Natural killer cell (primary cell): ENCODE measurements around the gene IL1RAPL1. TPM values are rescaled to one million over a fixed set of nuclear protein-coding genes. Genes with fewer than 3 reads are reported as not detected.

Experiments used
- ATAC-seq, 3 donors: fragments of 150-1000 bp in 2 of 3; fragments of 200-7000 bp in 1 of 3; cut with Tn5 transposase; 1 replicate in 1 of 3; 2 replicates in 2 of 3; pipeline ENCODE4 v1.10.0; 2021; ENCODE audit warnings: mild to moderate bottlenecking in 2 of 3, moderate library complexity in 2 of 3
- DNase-seq, 2 donors: peaks; one replicate each; pipeline versions ENCODE4 v3.0.0 to v3.0.0-alpha.2; 2013 to 2021; ENCODE audit warnings: mixed read lengths in 1 of 2
- H3K27ac ChIP-seq: one replicate; pipeline ENCODE4 v1.5.1; 2013; ENCODE audit warnings: mild to moderate bottlenecking, low read length
- H3K27me3 ChIP-seq: one replicate; pipeline ENCODE4 v1.6.1; 2013; ENCODE audit warnings: low read length; ENCODE audit not compliant: control insufficient read depth, insufficient read depth
- H3K36me3 ChIP-seq: one replicate; pipeline ENCODE4 v1.6.1; 2013; ENCODE audit warnings: low read length; ENCODE audit not compliant: control insufficient read depth, insufficient read depth
- H3K4me1 ChIP-seq: one replicate; pipeline ENCODE4 v1.6.1; 2013; ENCODE audit warnings: low read length; ENCODE audit not compliant: control insufficient read depth, insufficient read depth
- H3K4me3 ChIP-seq: one replicate; pipeline ENCODE4 v1.5.1; 2013; ENCODE audit warnings: low read length
- H3K9me3 ChIP-seq: one replicate; pipeline ENCODE4 v1.6.1; 2013; ENCODE audit warnings: low read length; ENCODE audit not compliant: control insufficient read depth, insufficient read depth
- H3K27ac Mint-ChIP-seq, 2 donors: one replicate each; pipeline ENCODE4 v1.8.0; 2022; ENCODE audit warnings: mild to moderate bottlenecking in 2 of 2, mixed read lengths in 2 of 2, moderate library complexity in 1 of 2
- H3K27me3 Mint-ChIP-seq, 2 donors: one replicate each; pipeline ENCODE4 v1.8.0; 2022; ENCODE audit warnings: low read depth in 2 of 2, mixed read lengths in 2 of 2
- H3K36me3 Mint-ChIP-seq: one replicate; pipeline ENCODE4 v1.8.0; 2022; ENCODE audit warnings: mixed read lengths
- H3K4me1 Mint-ChIP-seq, 2 donors: one replicate each; pipeline ENCODE4 v1.8.0; 2022; ENCODE audit warnings: mixed read lengths in 2 of 2
- H3K4me3 Mint-ChIP-seq: one replicate; pipeline ENCODE4 v1.8.0; 2022; ENCODE audit warnings: mild to moderate bottlenecking, moderate library complexity, mixed read lengths
- H3K9me3 Mint-ChIP-seq, 2 donors: one replicate each; pipeline ENCODE4 v1.8.0; 2022; ENCODE audit warnings: mixed read lengths in 2 of 2
- WGBS: methylation state at CpG from one replicate; pipeline ENCODE4 v1.1.7; 2013; ENCODE audit warnings: missing lambda C conversion rate; ENCODE audit not compliant: insufficient coverage; 5-methylcytosine and 5-hydroxymethylcytosine counted together
- intact Hi-C: fragments of 100-400 bp; cut with micrococcal nuclease; formaldehyde crosslinking; loops from one replicate; pipeline ENCODE4 v1.14.2; 2022
- total RNA-seq, 4 donors: library from RNA; stranded (reverse); fragments of 120-200 nt in 1 of 4; gene quantifications; one replicate each; pipeline versions ENCODE4 v1.2.3 to v1.2.4, GENCODE V29; 2013 to 2022
- TF ChIP-seq, protein P1 (sequence below): fragments of 200-600 bp; IDR thresholded peaks from one replicate; pipeline ENCODE4 v1.8.0; 2022; ENCODE audit warnings: antibody characterized with exemption

IL1RAPL1 gene
- total RNA-seq, 3 donors from 2014 or later (not counting 1 experiment from before 2014, with no cell fraction given): not detected

DNA sequence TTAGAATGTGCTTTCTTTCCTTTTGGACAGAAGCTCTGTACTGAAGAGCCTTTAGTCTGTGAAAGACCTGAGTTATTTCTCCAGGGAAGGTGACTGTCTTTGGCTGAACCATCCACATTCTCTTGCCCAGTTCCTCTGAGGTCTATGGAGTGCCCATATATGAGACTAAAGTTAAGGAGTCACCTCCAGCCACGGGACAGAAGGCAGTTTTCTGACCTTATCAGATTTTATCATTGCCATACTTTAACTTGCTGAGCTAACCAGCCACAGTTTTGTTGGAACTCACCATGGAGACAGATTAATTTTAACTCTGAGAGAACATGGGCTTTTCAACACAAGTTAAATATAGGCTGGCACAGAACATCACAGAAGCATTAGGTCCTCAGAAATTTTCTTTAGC is 26.3 kb downstream of the IL1RAPL1 start:
- no peaks in the 10 kb centered on the region for H3K27me3 Mint-ChIP-seq
- H3K4me1 Mint-ChIP-seq: no peaks in the 10 kb centered on the region
- intact Hi-C loops: no loop called here
- H3K36me3 Mint-ChIP-seq: no peaks in the 10 kb centered on the region
- no peak overlapping the region for H3K27ac Mint-ChIP-seq
- Histone ChIP-seq H3K27me3 (no peaks in the 10 kb centered on the region), H3K9me3 (no peaks in the 10 kb centered on the region), H3K36me3 (no peaks in the 10 kb centered on the region), H3K4me3 (no peak overlapping the region), H3K27ac (no peak overlapping the region), H3K4me1 (no peaks in the 10 kb centered on the region)
- no peak overlapping the region for H3K4me3 Mint-ChIP-seq
- ATAC-seq (no peak), DNase-seq (no peak)
- WGBS: 43% methylated on average over 1 of the region's 1 CpG
- peaks cover 0 to 10% of the 10 kb centered on the region in 2 donors for H3K9me3 Mint-ChIP-seq
- TF ChIP-seq, protein P1, sequence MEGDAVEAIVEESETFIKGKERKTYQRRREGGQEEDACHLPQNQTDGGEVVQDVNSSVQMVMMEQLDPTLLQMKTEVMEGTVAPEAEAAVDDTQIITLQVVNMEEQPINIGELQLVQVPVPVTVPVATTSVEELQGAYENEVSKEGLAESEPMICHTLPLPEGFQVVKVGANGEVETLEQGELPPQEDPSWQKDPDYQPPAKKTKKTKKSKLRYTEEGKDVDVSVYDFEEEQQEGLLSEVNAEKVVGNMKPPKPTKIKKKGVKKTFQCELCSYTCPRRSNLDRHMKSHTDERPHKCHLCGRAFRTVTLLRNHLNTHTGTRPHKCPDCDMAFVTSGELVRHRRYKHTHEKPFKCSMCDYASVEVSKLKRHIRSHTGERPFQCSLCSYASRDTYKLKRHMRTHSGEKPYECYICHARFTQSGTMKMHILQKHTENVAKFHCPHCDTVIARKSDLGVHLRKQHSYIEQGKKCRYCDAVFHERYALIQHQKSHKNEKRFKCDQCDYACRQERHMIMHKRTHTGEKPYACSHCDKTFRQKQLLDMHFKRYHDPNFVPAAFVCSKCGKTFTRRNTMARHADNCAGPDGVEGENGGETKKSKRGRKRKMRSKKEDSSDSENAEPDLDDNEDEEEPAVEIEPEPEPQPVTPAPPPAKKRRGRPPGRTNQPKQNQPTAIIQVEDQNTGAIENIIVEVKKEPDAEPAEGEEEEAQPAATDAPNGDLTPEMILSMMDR: no peak

DNA sequence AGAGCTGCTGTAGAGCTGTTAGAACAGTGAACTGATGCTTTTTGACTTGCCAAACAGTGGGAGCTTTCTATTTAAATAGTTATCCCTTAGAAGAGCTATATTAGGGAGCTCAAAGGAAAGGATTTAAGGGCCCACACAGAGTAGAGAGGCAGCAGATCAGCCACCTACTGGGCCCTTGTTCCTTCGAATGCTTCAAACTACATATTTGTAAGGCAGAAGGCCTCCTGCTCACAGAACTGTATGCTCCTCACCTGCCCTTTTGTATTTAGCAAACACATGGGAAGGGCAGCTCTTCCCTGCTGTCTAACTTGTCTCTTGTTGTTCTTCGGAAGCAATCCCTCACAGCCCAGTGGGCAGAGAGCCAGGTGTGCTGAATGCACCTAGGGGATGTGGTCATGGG is 38.0 kb downstream of the IL1RAPL1 start:
- intact Hi-C loops: no loop called here
- no peak overlapping the region for H3K27ac Mint-ChIP-seq
- WGBS: 100% methylated on average over 2 of the region's 2 CpGs
- Histone ChIP-seq H3K9me3 (no peaks in the 10 kb centered on the region), H3K36me3 (no peaks in the 10 kb centered on the region), H3K27me3 (no peaks in the 10 kb centered on the region), H3K4me1 (no peaks in the 10 kb centered on the region), H3K27ac (no peak overlapping the region), H3K4me3 (no peak overlapping the region)
- ATAC-seq (no peak), DNase-seq (no peak)
- H3K4me3 Mint-ChIP-seq: no peak overlapping the region
- TF ChIP-seq, protein P1: no peak
- H3K36me3 Mint-ChIP-seq: no peaks in the 10 kb centered on the region
- no peaks in the 10 kb centered on the region for H3K27me3 Mint-ChIP-seq
- H3K9me3 Mint-ChIP-seq: peaks cover 12 to 13% of the 10 kb centered on the region in 2 donors
- no peaks in the 10 kb centered on the region for H3K4me1 Mint-ChIP-seq

DNA sequence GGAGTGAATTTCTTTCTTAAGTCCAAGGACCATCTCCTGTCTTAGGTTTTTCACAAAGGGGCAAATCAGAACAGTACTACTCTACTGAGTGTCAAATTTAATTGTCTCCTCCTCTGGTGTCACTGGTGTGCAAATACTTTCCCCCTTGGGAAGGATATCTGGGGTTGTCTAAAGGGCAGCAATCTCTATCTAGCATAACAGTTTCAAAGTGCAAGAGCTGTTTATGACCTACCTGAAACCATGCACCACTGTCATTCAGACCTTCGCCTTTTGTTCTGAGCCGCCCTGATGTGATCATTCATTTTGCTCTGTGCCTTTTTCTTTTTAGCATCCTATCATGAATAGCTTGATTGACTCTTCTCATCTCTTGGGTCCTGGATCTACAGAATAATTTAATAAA is 39.3 kb downstream of the IL1RAPL1 start:
- ATAC-seq (no peak), DNase-seq (no peak)
- H3K4me1 ChIP-seq: no peaks in the 10 kb centered on the region
- H3K27ac ChIP-seq: no peak overlapping the region
- intact Hi-C loops: no loop called here
- no peaks in the 10 kb centered on the region for H3K9me3 ChIP-seq
- Mint-ChIP-seq H3K27ac (no peak overlapping the region), H3K4me3 (no peak overlapping the region), H3K4me1 (no peaks in the 10 kb centered on the region), H3K27me3 (no peaks in the 10 kb centered on the region), H3K9me3 (peaks cover 10 to 11% of the 10 kb centered on the region in 2 donors), H3K36me3 (no peaks in the 10 kb centered on the region)
- WGBS: 93% methylated on average over 2 of the region's 2 CpGs
- H3K27me3 ChIP-seq: no peaks in the 10 kb centered on the region
- H3K4me3 ChIP-seq: no peak overlapping the region
- H3K36me3 ChIP-seq: no peaks in the 10 kb centered on the region
- TF ChIP-seq, protein P1: no peak

DNA sequence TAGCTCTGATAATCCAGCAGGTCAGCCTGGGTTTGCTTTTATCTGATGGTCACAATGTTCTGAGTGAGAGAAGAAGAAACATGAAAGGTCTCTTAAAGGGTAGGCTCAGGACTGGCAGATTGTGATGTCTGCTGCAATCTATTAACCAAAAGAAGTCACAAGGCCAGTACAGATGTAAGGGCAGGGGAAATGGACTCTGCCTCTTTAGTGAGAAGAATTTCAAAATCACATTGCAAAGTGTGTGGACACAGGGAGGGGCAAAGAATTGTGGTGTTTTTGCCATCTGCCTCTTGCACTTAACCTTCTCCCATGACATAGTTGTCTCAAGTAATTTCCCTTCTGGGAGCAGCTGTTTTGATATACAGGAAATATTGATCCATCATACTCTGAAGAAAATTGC is 40.9 kb downstream of the IL1RAPL1 start:
- H3K4me3 ChIP-seq: no peak overlapping the region

More for the DNA sequence above, 40.9 kb downstream of the IL1RAPL1 start:
- Histone ChIP-seq H3K9me3 (no peaks in the 10 kb centered on the region), H3K27me3 (no peaks in the 10 kb centered on the region), H3K36me3 (no peaks in the 10 kb centered on the region), H3K4me1 (no peaks in the 10 kb centered on the region), H3K27ac (no peak overlapping the region)
- H3K27me3 Mint-ChIP-seq: no peaks in the 10 kb centered on the region
- no peaks in the 10 kb centered on the region for H3K4me1 Mint-ChIP-seq
- DNase-seq (no peak), ATAC-seq (no peak)
- no peak overlapping the region for H3K4me3 Mint-ChIP-seq
- no peak overlapping the region for H3K27ac Mint-ChIP-seq
- peaks cover 13% of the 10 kb centered on the region in 2 donors for H3K9me3 Mint-ChIP-seq
- TF ChIP-seq, protein P1: no peak
- no peaks in the 10 kb centered on the region for H3K36me3 Mint-ChIP-seq
- intact Hi-C loops: no loop called here
